HG02763 (cell line): ENCODE measurements around the gene LEMD3.

Source experiments
- ATAC-seq: cut with Tn5 transposase; IDR thresholded peaks from one replicate; pipeline ENCODE4 v1.9.1; 2021; ENCODE audit warnings: mild to moderate bottlenecking, moderate library complexity; ENCODE audit not compliant: unreplicated experiment

Gene LEMD3

DNA sequence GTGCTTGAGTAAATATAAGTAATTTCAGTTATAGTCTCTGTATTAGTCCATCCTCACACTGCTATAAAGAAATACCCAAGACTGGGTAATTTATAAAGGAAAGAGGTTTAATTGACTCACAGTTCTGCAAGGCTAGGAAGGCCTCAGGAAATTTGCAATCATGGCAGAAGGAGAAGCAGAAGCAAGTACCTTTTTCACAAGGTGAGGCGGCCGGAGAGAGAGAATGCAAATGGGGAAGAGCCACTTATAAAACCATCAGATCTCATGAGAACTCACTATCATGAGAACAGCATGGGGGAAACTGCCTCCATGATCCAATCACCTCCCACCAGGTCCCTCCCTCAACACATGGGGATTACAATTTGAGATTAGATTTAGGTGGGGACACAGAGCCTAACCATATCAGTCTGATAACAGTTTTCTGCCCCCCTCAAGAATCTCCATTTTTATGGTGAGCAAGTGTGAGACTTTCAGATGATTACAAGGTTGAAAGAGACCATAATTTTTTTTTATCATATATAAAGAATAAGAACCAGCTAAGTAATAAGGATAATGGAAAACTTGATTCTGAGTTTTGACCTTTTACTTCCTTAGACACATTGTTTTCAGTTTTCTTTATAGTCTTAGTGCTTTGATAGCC lies 35.6 kb downstream of the LEMD3 start:
- no peak for ATAC-seq

DNA sequence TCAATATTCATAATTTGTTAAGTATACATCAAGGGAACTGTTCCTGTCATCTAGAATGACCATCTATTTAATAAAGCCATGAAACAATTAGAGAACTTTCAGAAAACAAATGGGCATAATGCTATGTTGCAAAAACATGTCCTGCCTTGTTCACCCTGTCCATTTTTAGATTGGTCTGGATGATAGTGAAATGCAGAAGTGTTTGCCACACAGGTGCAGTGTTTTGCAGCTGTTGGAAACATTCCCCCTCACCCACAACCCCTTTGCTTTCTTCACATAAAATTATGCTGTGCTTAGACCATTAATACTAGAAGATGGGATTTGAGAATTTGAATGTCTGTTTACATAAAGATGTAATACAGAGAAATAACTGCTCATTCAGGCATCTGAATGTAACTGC lies 36.5 kb downstream of the LEMD3 start:
- no peak for ATAC-seq

DNA sequence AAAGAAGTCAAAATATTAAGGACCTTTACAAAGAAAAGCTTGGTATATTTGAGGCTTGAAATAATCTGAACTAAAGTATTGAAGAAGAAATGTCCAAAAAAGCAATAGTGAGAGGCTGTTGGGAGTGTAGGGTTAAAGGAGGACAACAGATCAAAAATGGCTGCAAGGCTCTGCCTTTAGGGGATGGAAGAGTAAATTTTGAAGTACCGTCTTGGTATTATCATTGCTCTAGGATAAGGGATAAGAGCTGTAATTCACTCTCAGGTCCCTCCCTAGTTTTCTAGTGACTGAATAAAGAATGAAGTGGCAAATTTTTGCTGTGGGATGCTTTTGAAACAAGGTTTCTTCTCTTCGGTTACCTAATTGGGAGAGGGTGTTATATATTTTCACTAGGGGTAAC lies 38.7 kb downstream of the LEMD3 start:
- no peak for ATAC-seq

DNA sequence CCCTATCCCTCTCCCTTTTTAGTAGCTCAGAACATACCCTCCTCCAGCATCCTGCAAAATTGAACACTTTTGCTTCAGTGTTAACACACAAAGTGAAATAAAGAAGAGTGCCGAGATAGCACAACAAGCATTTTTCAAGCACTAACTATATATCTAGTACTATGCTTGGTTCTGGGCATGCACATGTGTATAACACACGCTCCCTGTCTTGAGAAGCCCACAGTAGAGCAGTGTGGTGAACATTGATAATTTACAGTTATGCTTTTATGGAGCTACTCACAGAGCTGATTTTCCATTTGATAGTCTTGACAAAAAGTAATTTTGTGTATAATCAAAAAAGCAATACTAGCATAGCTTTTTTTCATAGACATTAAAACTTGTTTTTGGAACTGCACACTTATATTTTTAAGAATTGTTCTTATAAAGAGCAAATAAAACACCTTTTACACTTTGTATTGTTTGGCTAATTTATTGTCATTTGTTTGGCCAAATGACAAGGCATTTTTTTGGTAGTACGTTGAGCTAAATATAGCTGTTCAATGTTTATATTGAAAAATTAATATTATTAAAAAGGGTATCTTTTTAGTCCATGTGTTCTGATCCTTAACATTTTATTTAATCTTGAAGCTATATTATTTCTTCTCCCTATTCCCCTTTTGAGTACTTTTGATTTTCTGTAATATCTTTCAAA lies 39.7 kb downstream of the LEMD3 start:
- no peak for ATAC-seq

DNA sequence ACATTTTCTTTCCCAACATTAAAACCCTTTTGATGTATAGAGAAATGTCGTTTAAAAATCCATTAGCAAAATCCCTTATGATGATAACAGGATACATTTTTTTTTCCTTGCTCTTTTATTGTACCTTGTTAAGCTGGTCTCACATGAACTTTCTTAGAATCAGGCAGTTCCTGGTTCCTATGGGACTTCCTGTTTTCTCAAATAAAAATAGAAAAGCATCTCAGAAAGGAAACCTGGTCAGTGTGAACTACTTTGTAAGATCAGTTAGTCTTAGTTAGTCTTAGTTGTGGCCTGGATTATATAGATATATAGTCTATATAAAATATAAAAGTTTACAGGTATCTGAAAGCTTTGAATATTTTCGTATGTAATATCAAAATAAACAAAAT lies 40.3 kb downstream of the LEMD3 start:
- ATAC-seq = peak; percentile 75

DNA sequence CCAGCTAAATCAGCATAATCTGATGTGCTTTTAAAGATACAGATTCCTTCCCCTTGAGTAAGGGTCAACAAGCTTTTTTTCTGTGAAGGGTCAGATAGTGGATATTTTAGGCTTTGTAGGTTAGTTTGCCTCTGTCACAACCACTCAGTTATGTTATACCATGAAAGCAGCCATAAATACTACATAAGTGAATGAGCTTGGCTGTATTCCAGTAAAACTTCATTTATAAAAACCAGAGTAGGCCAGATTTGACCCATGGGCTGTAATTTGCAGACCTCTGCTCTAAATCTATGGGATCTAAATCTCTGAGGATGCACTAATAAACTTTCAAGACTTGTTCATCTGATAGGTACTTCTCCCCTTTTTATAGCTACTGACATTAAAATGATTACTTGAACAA lies 47.7 kb downstream of the LEMD3 start:
- no peak for ATAC-seq

DNA sequence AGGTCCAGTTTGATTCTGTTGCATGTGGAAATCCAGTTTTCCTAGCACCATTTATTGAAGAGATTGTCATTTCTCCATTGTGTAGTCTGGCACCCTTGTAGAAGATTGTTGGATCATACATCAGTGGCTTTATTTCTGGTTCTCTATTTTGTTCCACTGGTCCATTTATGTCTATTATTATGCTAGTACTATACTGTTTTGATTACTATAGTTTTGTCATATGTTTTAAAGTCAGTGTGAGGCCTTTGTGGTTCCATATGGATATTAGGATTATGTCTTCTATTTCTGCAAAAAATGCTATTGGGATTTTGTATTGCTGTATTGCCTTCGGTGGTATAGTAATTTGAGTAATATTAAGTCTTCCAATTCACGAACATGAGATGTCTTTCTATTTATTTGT lies 51.4 kb downstream of the LEMD3 start:
- ATAC-seq = no peak

DNA sequence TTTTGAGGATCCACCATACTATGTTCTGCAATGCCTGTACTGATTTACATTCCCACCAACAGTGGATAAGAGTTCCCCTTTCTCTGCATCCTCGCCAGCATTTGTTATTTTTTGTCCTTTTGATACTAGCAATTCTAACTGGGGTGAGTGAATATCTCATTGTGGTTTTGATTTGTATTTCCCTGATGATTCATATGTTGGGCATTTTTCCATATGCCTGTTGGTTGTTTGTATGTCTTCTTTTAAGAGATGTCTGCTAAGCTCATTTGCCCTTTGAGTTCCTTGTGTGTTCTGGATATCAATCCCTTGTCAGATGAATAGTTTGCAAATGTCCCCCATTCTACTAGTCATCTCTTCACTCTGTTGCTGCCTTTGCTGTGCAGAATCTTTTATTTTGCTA lies 60.1 kb downstream of the LEMD3 start:
- no peak for ATAC-seq

DNA sequence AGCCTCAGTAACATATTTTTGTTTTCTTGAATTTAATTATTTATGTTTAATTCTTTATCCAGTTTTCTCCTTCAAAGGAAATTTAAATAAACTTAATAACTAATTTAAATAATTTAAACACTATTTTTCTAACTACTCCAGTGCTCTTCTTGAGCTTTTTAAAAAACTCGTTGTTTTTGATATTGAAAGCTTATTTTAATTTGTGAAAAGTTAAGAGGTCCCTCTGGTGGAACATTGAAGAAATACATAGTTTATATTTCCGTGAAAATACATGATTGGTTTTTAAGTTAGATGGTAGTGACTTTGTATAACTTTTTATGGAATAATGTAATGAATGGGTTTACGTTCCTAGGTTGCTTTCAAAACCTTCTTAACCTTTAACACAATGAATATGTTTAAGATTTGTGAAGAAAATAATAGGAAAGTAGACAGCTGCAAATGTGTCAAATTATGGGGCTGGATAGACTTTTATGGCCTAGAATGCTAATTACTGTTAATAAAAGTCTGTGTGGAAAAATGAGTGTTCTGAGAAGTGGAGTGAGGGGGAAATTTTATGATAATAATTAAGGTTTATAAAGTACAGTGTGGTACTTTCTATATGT lies 63.2 kb downstream of the LEMD3 start:
- ATAC-seq = no peak

DNA sequence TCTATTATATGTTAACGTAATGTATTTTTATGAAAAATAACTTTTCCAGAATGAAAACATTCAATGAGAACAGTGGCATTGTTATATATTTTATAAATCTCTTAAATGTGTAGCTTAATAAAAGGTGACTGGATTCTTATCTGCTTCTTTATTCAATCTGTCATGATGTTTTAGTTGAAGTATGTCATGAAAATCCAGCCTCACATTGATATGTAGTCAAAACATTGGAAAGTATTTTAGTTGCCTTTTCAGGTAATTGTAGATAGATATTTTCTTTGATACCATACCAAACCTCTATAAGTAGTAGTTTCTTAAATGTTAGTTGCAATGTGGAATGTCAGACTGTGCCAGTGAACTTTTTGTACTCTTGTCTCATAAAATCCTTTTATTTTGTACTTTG lies 67.8 kb downstream of the LEMD3 start:
- ATAC-seq = no peak

DNA sequence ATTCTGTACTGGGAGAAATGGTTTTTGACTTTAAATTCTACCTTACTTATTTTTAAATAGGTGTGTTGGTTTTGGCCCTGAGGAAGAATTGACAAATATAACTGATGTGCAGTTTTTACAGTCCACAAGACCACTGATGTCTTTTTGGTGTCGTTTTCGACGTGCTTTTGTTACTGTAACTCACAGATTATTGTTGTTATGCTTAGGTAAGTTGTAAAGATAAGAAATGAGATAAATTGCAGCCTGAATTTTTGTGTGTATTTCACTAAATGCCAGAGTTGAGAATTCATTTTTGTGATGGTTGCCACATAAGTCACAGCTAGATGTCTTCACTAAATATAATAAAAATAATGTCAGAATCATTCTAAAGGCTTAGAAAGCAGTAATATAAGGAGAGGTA lies 69.2 kb downstream of the LEMD3 start:
- ATAC-seq = no peak

DNA sequence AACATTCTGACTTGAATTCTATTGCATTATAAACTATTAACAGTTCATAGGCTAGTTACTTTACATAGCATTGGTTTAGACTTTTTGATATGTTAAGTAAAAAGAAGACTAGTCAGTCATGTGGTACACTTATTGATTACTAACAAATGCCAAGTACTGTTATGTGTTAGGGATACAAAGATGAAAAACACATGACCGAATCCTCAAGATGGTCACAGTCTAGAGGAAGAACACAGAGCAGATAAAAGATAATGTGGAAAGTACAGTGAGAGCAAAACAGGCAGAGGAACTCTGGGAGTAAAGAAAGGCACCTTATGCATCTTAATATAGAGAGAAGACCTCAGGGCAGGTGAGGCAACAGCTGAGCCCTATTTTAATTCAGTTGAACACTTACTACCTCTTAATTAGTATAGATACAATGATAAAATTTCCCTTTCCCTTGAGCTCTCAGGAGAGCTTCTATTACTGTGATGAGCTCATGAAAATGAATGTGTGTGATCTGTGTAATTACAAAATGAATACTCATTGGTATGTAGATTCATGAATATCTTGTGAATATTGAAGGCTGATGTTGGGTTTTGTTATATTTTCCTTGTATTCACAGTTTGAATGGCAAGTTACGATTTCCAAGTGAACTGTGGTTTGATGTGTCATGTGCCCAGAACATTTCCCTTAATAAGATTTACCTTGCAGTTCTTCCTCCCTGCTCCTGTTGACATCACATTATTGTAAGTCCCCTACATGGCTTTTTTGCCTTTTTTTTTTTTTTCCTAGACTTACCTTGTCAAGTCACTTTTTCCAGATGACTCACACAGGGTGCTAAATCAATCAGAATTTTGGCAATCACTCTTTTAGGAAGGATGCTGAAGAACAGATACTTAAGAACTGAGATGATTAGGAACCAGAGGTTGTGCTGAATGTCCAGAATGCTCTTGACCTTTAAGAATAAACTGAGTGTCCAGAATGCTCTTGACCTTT lies 79.6 kb downstream of the LEMD3 start:
- ATAC-seq = no peak

DNA sequence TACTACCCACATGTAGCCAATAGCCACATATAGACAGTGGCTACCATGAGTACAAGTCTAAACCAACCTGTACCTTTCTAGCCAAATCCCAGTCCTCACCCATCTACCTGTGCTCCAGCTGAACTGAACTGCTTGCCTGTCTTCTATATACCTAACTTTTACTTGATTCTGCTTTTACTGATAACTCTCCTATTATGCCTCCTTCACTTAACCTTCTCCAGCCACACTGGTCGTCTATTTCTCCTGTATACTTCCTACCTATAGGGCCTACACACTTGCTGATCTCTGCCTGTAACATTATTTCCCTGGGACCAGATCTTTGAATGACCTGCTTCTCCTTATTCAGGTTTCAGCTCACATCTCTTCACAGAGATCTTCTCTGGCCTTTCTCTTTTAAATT lies 83.1 kb downstream of the LEMD3 start:
- no peak for ATAC-seq

DNA sequence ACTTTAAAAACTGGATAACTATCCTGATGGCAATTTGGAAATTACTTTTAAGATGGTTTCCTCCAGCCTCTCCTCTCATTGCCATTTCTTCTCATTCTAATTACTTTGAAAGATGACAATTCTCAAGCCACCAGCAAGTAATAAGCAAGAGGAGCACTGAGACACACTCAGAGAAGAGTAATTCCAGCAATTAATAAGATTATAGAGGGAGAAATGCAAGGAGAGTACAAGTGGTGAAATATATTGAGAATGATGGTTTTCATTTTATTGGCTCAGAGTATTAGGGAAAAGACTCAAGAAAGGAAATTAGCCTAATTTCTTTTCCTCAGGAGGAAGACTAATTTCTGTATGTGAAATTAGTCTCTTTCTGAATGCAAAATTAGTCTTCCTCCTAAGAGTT lies 88.6 kb downstream of the LEMD3 start:
- ATAC-seq = no peak

DNA sequence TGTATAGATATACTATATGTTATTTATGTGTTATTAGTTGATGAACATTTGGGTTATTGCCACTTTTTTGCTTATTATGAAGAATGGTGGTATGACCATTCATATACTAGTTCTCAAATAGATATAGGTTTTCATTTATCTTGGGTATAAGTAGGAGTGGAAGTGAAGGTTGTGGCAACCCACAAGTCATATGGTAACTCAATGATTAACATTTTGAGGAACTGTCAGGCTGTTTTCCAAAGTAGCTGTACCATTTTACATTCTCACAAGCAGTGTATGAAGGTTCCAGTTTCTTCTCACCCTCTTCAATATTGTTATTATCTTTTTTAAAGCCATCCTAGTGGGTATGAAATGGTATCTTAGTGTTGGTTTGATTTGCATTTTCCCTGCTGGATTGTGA lies 90.1 kb downstream of the LEMD3 start:
- ATAC-seq = no peak

DNA sequence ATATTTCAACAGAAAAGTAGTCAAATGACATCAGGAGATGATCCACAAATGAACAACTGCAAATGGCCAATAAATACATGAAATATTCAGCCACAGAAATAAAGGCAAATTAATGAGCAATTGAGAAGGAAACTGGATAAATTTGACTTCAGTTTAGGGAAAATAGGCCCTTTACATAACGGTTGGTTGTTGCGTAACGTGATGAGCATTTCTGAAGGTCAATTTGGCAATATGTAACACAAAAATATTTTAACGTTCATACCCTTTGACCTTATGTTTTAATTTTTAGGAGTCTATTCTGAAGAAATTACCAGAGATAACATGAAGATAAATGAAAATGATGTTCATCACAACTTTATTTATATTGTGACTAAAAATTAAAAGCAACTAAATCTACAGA lies 94.4 kb downstream of the LEMD3 start:
- no peak for ATAC-seq

DNA sequence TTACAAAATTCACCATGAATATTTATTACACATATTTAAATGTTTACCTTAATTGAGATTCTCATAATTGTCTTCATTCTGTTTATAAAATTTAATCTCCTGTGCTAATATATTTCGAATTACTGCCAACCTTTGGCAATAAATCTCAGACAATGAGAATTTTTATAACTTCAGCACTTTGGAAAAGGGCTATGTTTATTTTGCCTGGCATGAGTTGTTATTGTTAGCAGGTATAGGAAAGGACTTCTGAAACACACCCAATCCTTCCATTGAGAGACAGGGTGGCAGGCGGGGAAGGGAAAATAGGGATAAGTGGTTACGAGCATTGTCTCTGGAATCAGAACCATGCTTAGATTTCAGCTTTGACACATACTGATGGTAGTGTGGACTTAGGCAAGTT lies 97.0 kb downstream of the LEMD3 start:
- ATAC-seq = no peak

DNA sequence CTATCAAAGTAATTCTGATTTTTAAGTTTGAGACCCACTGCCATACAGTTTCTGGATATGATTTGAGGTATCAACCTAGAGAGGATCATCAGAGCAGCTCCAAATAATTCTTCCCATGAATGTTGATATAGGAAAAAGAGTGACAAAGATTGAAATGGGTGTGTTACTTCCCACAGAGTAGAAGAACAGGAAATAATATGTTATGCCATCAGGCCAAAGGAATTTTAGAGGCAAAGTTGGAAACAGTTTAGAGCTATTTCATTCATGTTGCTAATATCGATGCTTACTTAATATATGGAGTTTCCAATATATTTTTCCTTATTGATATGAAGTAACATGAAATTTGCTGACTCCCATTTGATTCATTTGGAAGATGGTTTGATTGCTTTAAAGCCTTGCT lies 100.2 kb downstream of the LEMD3 start:
- no peak for ATAC-seq

DNA sequence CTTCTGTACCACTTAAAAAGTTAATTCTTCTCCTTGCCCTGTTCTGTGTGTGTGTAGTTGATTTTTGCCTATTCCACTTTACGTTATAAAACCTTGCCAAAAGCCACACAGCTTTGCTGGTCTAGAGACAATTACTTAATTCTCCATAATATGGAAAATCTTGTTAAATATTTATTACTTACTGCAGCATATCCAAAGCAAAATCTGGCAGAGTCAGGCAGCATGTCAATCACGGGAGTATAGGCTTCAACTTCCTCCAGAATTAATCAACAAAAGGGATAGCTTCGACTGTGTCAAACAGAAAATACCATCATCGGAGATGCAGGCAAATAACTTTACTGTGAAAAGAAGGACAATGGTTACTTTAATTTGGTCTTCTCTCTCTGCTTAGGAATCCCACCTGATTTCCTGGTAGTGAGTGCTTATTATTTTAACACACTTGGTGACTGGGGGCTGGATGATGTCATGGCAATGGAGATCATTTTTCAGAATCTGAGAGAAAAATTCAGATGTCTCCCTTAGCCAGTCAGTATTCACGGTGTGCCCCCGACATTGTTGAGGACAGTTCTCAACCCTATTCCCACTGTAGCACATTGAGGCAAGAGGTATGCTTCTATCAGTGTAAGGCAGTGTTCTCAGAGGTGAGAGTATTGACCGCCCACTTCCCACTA lies 105.4 kb downstream of the LEMD3 start:
- no peak for ATAC-seq

DNA sequence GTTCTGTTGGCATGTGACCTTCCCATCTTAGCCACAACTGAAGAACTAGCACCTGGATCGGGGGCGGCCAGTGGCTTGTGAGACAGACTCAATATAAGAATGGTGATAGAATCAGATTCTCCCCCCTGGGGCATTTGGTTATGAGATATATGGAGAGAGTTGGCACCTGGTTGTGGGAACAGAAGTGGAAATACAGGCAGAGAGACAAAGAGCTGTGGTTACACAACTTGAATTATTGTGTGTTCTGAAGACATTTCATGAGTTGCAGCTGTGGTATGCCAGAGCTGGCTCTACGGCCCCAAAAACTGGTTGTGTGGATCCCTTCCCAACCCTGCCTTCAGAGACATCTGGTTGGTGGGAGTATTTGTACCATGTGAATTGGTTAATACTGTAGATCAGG lies 106.2 kb downstream of the LEMD3 start:
- no peak for ATAC-seq
